Natural killer cell (primary cell): ENCODE measurements around the gene S100A13. TPM values are rescaled to one million over a fixed set of nuclear protein-coding genes. Genes with fewer than 3 reads are reported as not detected.

Experiments used
- ATAC-seq, 3 donors: fragments of 150-1000 bp in 2 of 3; fragments of 200-7000 bp in 1 of 3; cut with Tn5 transposase; 1 replicate in 1 of 3; 2 replicates in 2 of 3; pipeline ENCODE4 v1.10.0; 2021; ENCODE audit warnings: mild to moderate bottlenecking in 2 of 3, moderate library complexity in 2 of 3
- DNase-seq, 2 donors: peaks; one replicate each; pipeline versions ENCODE4 v3.0.0 to v3.0.0-alpha.2; 2013 to 2021; ENCODE audit warnings: mixed read lengths in 1 of 2
- H3K27ac ChIP-seq: one replicate; pipeline ENCODE4 v1.5.1; 2013; ENCODE audit warnings: mild to moderate bottlenecking, low read length
- H3K27me3 ChIP-seq: one replicate; pipeline ENCODE4 v1.6.1; 2013; ENCODE audit warnings: low read length; ENCODE audit not compliant: control insufficient read depth, insufficient read depth
- H3K36me3 ChIP-seq: one replicate; pipeline ENCODE4 v1.6.1; 2013; ENCODE audit warnings: low read length; ENCODE audit not compliant: control insufficient read depth, insufficient read depth
- H3K4me1 ChIP-seq: one replicate; pipeline ENCODE4 v1.6.1; 2013; ENCODE audit warnings: low read length; ENCODE audit not compliant: control insufficient read depth, insufficient read depth
- H3K4me3 ChIP-seq: one replicate; pipeline ENCODE4 v1.5.1; 2013; ENCODE audit warnings: low read length
- H3K9me3 ChIP-seq: one replicate; pipeline ENCODE4 v1.6.1; 2013; ENCODE audit warnings: low read length; ENCODE audit not compliant: control insufficient read depth, insufficient read depth
- H3K27ac Mint-ChIP-seq, 2 donors: one replicate each; pipeline ENCODE4 v1.8.0; 2022; ENCODE audit warnings: mild to moderate bottlenecking in 2 of 2, mixed read lengths in 2 of 2, moderate library complexity in 1 of 2
- H3K27me3 Mint-ChIP-seq, 2 donors: one replicate each; pipeline ENCODE4 v1.8.0; 2022; ENCODE audit warnings: low read depth in 2 of 2, mixed read lengths in 2 of 2
- H3K36me3 Mint-ChIP-seq: one replicate; pipeline ENCODE4 v1.8.0; 2022; ENCODE audit warnings: mixed read lengths
- H3K4me1 Mint-ChIP-seq, 2 donors: one replicate each; pipeline ENCODE4 v1.8.0; 2022; ENCODE audit warnings: mixed read lengths in 2 of 2
- H3K4me3 Mint-ChIP-seq: one replicate; pipeline ENCODE4 v1.8.0; 2022; ENCODE audit warnings: mild to moderate bottlenecking, moderate library complexity, mixed read lengths
- H3K9me3 Mint-ChIP-seq, 2 donors: one replicate each; pipeline ENCODE4 v1.8.0; 2022; ENCODE audit warnings: mixed read lengths in 2 of 2
- WGBS: methylation state at CpG from one replicate; pipeline ENCODE4 v1.1.7; 2013; ENCODE audit warnings: missing lambda C conversion rate; ENCODE audit not compliant: insufficient coverage; 5-methylcytosine and 5-hydroxymethylcytosine counted together
- intact Hi-C: fragments of 100-400 bp; cut with micrococcal nuclease; formaldehyde crosslinking; loops from one replicate; pipeline ENCODE4 v1.14.2; 2022
- total RNA-seq, 4 donors: library from RNA; stranded (reverse); fragments of 120-200 nt in 1 of 4; gene quantifications; one replicate each; pipeline versions ENCODE4 v1.2.3 to v1.2.4, GENCODE V29; 2013 to 2022
- TF ChIP-seq, protein P1 (sequence below): fragments of 200-600 bp; IDR thresholded peaks from one replicate; pipeline ENCODE4 v1.8.0; 2022; ENCODE audit warnings: antibody characterized with exemption

Gene S100A13
- total RNA-seq, 3 donors from 2014 or later (not counting 1 experiment from before 2014, with no cell fraction given), result 4.0 to 5.8 (median 4.1) TPM

DNA sequence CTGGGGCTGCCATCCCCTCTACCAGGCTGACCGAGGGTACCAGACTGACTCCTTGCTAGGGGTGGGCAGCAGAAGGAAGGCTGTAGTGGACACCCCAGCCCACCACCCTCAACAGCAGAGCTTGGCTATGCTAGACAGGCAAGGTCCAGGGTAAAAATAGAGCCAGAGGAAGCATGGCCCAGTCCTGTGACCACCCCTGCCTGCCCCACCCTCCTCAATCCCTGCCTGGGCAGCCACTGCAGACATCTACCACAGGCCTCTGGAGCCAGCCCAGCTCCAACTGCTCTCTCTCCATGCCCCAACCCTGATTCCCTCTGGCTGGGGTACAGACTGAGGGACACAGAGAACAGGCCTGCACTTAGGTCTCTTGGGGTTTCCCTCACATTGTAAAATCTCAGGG, 2.7 kb upstream of the S100A13 start:
- Mint-ChIP-seq H3K27me3 (peaks cover 6 to 8% of the 10 kb centered on the region in 2 donors), H3K27ac (no peak overlapping the region), H3K4me3 (no peak overlapping the region), H3K36me3 (no peaks in the 10 kb centered on the region), H3K9me3 (no peaks in the 10 kb centered on the region), H3K4me1 (peaks cover 26 to 33% of the 10 kb centered on the region in 2 donors)
- ATAC-seq (no peak), DNase-seq (no peak)
- H3K27ac ChIP-seq, result no peak overlapping the region
- H3K36me3 ChIP-seq, result no peaks in the 10 kb centered on the region
- H3K4me3 ChIP-seq, result no peak overlapping the region
- TF ChIP-seq, protein P1, sequence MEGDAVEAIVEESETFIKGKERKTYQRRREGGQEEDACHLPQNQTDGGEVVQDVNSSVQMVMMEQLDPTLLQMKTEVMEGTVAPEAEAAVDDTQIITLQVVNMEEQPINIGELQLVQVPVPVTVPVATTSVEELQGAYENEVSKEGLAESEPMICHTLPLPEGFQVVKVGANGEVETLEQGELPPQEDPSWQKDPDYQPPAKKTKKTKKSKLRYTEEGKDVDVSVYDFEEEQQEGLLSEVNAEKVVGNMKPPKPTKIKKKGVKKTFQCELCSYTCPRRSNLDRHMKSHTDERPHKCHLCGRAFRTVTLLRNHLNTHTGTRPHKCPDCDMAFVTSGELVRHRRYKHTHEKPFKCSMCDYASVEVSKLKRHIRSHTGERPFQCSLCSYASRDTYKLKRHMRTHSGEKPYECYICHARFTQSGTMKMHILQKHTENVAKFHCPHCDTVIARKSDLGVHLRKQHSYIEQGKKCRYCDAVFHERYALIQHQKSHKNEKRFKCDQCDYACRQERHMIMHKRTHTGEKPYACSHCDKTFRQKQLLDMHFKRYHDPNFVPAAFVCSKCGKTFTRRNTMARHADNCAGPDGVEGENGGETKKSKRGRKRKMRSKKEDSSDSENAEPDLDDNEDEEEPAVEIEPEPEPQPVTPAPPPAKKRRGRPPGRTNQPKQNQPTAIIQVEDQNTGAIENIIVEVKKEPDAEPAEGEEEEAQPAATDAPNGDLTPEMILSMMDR, result no peak
- peaks cover 31% of the 10 kb centered on the region for H3K4me1 ChIP-seq
- no peaks in the 10 kb centered on the region for H3K9me3 ChIP-seq
- no peaks in the 10 kb centered on the region for H3K27me3 ChIP-seq
- WGBS, result 78% methylated on average over 1 of the region's 1 CpG
- intact Hi-C loops, result loop anchor here (5.0 kb wide), 1 partner anchor 362 kb away; the partner anchor contains the start of gene RPS27

DNA sequence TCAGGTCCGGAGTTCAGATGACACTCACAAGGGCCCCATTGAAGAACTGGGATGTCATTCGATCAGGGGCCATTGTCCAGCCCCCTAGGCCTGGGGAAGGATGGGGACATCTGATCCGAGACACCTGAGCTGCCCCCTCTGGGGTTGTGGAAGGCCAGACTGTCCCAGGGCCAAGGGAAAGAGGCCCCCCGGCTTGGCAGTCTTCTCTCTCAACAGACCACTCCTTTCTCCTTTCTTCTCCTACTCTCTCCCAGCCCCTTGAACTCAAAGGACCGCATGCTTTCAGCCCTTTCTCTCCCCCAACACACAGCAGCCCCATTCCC, 2.0 kb upstream of the S100A13 start:
- H3K27me3 Mint-ChIP-seq, result peaks cover 6 to 8% of the 10 kb centered on the region in 2 donors
- no peak for DNase-seq
- no peak overlapping the region for H3K4me3 Mint-ChIP-seq
- Histone ChIP-seq H3K27ac (no peak overlapping the region), H3K36me3 (no peaks in the 10 kb centered on the region), H3K9me3 (no peaks in the 10 kb centered on the region), H3K4me1 (peaks cover 27% of the 10 kb centered on the region), H3K27me3 (no peaks in the 10 kb centered on the region), H3K4me3 (no peak overlapping the region)
- ATAC-seq, result no peak
- TF ChIP-seq, protein P1, result no peak
- WGBS, result 92% methylated on average over 5 of the region's 5 CpGs
- H3K27ac Mint-ChIP-seq, result no peak overlapping the region
- no peaks in the 10 kb centered on the region for H3K36me3 Mint-ChIP-seq
- intact Hi-C loops, result no loop called here
- H3K4me1 Mint-ChIP-seq, result peaks cover 21 to 29% of the 10 kb centered on the region in 2 donors
- H3K9me3 Mint-ChIP-seq, result no peaks in the 10 kb centered on the region

GRCh38 chr1:153628638-153629342, 1.5 kb upstream of the S100A13 start:
- H3K9me3 Mint-ChIP-seq, result no peaks in the 10 kb centered on the region
- no peaks in the 10 kb centered on the region for H3K36me3 Mint-ChIP-seq
- H3K27me3 ChIP-seq, result no peaks in the 10 kb centered on the region
- peak overlapping the region in 1 of 2 donors; percentile 44 for H3K27ac Mint-ChIP-seq
- ATAC-seq (no peak), DNase-seq (no peak)
- no peak overlapping the region for H3K27ac ChIP-seq
- WGBS, result 61% methylated on average over 4 of the region's 6 CpGs
- TF ChIP-seq, protein P1, result no peak
- H3K4me1 ChIP-seq, result peaks cover 27% of the 10 kb centered on the region
- peaks cover 6 to 8% of the 10 kb centered on the region in 2 donors for H3K27me3 Mint-ChIP-seq
- H3K4me1 Mint-ChIP-seq, result peaks cover 21 to 24% of the 10 kb centered on the region in 2 donors
- H3K9me3 ChIP-seq, result no peaks in the 10 kb centered on the region
- no peak overlapping the region for H3K4me3 ChIP-seq
- intact Hi-C loops, result no loop called here
- H3K4me3 Mint-ChIP-seq, result no peak overlapping the region
- no peaks in the 10 kb centered on the region for H3K36me3 ChIP-seq
